GM19438 (cell line): Measurements from ENCODE around the gene TMEM192.
"Not testable (repeated sequence)": the region's sequence is repeated elsewhere in the genome, so short reads cannot be mapped to it uniquely, and the experiment has no call there.

Experiments
- ATAC-seq: cut with Tn5 transposase; IDR thresholded peaks from one replicate; pipeline ENCODE4 v1.9.1; 2021; ENCODE audit warnings: low read depth; ENCODE audit not compliant: unreplicated experiment

The TMEM192 gene

DNA sequence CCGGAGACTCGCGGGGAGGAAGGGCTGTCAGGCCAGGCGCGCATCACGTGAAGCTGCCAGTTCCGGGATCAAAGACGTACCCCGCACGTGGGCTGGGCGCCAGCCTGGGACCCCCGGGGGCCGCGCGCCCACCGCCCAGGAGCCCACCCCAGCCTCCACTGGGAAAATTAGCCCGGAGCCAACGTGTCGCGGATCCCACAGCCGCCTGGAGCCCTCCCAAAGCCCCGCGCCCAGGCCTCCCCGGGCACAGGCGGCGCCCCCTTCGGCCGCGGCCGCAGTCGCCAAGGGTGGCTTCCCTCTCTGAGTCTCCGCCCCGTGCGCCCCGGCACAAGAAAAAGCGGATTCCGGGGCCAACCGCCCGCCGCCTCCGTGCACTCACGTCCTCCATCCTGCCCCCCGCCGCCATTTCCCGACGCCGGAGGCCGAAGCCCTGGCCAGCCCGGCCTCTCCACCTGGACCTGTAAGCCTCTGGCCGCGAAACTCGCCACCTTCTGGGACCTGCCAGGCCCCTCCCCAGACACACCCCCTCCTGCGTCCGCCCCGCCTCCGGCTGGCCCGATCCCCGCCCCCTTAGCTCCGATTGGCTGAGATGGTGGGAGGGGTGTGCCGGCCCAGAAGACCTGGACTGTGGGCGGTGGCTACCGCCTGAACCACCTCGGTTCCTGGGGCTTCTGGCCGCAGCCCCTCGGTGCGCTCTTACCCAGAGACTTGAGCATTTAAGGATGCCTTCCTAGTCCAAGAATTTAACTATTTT lies at the start of gene TMEM192:
Gene TMEM192, minus strand, starts transcription at position 493 of the 754 bp plus-strand sequence. Its CDS starts 87 bp downstream, at position 406.
- ATAC-seq, result peak; percentile 97

DNA sequence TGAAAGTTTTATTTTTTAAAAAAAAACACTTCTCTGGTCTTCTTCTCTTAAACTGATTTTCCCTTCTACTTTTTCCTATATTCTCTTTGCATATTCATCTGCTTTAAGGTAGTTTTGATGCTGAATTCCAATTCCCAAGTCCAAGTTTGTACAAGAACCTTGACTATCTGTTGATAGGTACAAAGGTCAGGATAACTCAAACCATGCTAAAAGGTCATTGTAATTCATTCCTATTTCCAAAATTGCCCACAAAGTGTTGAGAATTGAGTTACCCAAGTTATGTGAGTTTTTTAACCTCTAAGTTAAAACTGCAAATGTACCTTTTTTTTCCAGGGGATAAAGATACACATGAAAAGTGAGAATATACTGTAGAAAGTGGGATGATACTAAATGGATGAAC lies 46.1 kb upstream of the TMEM192 start:
- no peak for ATAC-seq

DNA sequence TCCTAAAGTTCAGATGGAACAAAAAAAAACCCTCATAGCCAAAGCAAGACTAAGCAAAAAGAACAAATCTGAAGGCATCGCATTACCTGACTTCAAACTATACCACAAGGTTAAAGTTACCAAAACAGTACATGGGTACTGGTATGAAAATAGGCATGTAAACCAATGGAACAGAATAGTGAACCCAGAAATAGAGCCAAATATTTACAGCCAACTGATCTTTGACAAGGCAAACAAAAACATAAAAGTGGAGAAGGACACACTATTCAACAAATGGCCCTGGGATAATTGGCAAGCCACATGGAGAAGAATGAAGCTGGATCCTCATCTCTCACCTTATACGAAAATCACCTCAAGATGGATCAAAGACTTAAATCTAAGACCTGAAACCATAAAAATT lies 44.2 kb upstream of the TMEM192 start:
- no peak for ATAC-seq

DNA sequence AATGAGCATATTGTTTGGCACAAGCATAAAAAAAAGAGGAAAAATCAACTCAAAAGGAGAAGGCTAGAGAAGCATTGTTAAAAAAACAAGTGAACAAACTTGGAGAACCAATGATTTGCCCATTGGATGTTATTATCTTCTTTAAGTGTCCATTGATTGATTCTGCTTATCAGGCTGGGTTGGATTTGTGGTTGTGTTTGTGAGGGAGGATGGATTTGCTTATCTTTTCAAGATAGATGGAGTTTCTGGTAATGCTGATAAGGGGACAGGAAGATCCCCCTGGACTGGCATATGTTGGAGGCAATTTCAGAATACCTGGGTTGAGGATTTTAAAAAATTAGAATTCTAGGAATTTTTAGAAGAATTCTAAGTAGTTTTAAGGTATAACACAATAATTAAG lies 41.8 kb upstream of the TMEM192 start:
- no peak for ATAC-seq

DNA sequence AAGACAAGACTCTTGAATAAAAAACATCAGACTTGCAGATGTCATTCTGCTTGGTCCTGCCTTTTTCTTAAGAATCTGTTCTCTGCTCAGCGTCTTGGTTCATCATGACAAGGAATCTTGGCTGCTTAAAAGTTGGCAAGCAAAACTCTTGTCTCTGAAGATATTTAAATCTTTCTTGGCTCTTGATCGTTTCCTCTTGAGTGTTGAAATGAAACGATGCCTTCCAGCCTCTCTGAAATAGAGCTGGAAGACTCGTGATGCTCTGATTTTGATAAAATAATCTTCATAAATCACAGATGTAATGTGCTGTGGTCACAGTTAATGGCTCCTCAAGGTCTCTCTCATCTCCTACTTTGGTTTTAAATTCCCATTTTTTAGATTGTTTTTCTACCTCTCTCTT lies 39.9 kb upstream of the TMEM192 start:
- ATAC-seq, result no peak

DNA sequence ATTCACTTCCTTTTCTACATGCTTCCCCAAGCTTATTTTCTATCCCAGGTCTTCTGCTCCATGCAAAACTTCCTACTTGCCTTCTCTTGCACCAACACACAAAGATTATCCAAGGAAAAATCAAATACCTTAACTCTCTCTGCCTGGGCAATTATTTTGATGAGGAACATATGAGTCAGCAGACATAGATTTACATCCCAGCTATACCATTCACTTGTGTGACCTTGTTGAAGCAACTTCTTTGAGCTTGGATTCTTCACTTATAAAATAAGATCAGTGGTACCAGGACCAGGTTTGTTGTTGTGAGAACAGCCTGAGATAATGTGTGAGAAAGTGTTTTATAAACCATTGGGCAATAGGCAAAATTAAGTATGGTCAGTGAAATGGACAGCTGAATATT lies 39.1 kb upstream of the TMEM192 start:
- no peak for ATAC-seq

DNA sequence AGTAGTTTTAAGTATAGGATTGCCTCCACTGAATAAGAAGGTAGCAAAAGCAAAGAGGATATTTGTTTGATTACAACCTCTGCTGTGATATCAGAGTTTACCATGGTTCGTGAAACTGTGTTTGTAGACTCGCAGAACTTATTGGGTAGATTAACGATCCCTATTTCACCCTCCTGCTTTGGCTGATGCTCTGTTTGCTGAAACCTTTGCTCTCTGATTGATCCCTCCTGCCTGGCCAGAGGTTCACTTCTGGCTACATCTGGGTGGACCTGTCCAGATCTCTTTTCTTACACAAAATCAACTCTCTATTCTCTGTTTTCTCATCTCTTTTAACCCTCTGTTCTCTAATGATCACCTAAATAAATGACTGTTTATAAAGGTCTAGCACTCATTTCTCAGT lies 37.9 kb upstream of the TMEM192 start:
- ATAC-seq, result no peak

DNA sequence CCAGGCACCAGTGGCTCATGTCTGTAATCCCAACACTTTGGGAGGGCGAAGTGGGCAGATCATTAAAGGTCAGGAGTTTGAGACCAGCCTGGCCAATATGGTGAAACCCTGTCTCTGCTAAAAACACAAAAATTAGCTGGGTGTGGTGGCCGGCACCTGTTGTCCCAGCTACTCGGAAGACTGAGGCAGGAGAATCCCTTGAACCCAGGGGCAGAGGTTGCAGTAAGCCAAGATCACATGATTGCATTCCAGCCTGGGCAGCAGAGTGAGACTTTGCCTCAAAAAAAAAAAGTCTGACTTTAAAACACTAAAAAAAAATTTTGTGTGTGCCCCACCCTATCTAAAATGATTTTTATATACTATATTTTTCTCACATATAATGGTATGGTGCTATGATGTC lies 26.2 kb upstream of the TMEM192 start:
- no peak for ATAC-seq

DNA sequence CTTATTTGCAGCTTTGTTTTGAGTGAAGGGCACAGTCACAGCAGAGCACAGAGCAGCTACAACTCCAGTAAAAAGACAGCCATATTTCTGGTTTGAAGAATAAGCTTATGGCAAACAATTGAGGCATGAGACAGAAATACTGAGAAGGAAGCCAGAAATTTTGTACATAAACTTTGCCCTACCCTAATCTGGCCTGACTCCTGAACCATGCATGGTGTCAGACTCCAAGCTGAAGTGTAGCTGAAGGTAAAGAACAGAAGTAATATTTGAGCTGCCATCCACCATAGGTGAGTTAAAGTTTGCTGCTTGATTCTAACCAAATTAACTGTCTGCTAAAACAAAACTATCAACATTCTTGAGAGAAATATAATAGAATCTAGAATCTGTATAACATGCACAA lies 24.5 kb upstream of the TMEM192 start:
- no peak for ATAC-seq

DNA sequence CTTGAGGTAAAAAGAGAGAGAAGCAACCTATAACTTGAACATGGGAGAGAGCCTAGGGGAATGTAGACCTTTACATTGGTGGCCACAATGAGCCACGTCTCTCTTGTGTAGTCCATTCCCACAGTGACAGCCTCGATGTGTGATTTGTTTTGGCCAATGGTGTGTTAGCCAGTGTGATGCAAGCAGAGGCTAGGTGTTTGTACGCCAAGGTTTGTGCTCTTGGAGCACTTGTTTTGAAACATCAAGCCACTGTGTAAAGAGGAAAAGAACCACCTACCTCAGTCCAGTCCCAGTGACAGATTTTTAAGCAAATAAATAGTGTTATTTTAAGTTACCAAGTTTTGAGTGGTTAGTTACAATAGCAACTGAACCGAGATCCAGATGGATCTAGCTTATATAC lies 23.9 kb upstream of the TMEM192 start:
- ATAC-seq, result no peak

DNA sequence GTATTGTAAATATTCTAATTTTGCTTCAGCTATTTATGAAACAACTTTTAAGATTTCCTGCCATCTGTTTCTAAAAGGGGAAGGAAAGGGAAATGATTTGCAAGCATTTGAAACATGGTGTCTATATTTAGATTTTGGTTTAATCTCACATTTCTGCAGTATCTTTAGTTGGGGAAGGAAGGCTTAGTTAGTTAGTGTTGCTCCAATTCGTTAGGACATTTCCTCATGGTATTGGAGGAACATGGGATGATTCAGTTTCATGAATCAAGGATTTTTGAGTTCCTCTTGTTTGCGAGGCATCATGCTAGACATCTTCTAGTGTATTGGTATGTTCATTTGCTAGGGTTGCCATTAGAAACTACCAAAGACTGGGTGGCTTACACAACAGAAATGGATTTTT lies 20.5 kb upstream of the TMEM192 start:
- no peak for ATAC-seq

DNA sequence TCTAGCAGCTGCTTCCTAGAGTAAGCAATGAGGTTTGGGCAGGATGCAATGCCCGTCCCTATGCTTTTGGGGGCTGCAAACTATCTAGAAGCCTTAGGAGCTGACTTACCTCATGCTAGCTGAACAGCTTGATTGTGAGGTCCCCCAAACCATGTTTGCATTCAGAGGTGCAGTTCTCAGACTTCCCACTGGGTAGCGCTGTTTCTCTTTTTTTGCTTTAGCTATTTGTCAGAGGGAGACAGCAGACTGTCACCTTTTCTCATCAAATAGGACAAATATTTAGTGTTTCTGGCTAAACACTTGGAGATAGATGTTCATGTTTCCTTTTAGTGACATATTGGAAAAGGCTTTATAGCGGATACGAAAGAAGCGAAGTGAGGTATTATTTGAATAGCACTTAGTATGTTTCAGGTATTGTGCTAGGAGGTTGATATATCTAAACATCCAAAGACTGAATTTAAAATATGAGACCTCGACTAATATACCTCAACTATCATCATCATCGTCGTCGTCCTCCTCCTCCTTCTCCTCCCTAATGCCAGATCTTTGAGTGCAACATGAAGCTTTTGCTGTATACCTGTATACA lies 18.7 kb upstream of the TMEM192 start:
- ATAC-seq, result peak; percentile 87

DNA sequence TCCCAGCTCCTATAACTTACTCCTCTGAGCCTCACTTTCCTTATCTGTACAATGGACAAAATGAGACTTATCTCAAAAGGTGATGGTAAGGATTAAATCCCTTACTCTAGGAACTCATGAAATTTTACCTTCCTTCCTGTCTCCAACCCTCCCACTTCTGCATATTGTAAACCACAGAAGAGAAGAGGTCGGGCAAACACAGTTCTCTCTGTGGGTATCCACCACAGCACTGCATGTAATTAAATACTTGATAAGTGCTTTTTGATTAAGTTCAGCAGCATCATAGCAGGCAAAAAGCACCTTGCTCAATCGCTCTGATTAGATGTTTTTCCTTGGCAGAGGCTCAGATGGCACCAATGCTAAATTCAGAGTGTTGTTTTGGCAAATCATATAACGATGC lies 17.3 kb upstream of the TMEM192 start:
- ATAC-seq, result no peak

DNA sequence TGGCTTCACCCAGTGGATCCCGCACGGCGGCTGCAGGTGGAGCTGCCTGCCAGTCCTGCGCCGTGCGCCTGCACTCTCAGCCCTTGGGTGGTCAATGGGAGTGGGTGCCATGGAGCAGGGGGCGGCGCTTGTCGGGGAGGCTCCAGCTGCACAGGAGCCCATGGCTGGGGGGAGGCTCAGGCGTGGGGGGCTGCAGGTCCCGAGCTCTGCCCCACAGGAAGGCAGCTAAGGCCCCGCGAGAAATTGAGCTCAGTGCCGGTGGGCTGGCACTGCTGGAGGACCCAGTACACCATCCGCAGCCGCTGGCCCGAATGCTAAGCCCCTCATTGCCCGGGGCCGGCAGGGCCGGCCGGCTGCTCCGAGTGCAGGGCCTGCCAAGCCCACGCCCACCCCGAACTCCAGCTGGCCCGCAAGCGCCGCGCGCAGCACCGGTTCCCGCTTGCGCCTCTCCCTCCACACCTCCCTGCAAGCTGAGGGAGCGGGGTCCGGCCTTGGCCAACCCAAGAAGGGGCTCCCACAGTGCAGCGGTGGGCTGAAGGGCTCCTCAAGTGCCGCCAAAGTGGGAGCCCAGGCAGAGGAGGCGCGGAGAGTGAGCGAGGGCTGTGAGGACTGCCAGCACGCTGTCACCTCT lies 13.3 kb upstream of the TMEM192 start:
- not testable (repeated sequence) for ATAC-seq

DNA sequence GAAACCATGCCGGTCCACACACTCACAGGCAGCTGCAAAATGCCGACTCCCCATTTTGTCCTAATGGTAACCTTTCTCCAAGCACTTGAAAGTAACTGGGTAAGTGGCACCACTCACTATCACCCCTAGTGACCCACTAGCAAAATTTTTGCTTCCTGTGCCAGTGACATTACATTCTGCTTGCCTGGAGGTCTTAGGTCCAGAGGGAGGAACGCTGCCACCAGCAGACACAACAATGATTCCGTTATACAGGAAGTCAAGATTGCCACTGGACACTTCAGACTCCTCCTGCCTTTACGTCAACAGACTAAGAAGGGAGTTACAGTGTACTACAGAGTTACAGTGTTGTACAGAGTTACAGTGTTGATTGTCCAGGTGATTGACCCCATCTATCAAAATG lies 11.8 kb upstream of the TMEM192 start:
- ATAC-seq, result no peak

DNA sequence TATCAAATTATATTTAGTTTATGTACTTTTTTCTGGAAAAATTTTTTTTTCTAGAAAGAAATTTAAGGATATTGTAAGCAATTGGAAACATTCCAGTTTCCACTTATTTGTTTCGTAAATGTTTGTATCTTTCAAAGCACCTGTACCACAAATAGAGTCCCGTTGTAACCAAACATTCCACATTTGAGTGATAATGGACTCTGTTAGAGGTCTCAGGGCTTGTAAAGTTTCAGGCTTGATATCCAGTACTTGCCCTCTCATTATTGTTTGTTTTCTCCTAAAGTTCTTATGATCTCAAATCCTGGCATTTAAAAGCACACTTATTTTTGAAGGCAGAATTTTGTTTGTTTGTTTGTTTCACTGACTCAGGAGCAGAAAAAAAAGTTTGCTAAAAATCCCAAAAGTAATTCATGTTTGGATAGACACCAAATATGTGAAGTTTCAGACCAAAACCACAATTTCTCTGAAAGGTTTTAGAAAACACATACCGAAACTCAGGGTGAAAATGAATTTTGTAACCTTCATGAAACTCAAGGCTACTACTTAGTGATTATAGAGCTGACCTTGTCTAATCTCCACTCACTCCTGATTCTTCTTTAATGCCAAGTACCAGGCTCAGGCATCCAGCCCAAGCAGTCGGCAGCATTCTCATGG lies 5.7 kb upstream of the TMEM192 start:
- ATAC-seq, result peak; percentile 94

DNA sequence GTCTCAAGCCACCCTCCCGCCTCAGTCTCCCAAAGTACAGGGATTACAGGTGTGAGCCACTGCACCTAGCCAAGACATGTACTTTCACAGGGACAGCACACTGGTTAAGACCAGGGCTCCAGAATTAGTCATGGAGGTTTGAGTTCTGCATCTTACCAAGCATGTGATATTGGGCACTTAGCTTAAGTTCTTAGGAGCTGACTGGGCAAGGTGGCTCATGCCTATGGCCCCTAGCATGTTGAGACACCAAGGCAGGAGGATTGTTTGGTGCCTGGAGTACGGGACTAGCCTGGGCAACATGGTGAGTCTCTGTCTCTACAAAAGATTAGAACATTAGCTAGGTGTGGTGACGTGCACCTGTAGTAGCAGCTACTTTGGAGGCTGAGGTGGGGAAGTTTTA lies 2.6 kb upstream of the TMEM192 start:
- ATAC-seq, result no peak

DNA sequence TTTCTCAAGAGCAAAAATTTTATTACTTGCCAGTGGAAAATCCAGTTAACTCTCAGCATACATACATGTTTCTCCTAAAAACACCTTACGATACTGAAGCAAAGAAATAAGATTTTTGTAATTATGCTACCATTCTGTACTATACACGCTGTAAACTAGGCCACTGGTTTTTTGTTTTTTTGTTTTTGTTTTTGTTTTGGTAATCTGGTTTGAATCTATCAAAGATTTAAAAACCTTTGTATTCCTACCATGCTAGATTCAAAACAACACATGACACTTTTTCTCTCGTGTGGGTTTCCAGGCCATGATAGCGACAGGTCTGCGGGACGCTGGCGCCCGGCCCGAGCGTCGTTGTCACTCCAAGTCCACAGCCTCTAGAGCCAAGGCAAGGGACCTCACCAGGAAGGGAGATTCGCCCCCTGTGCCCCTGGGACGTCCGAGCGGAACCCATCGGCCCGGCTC lies 723 bp downstream of the TMEM192 start:
- no peak for ATAC-seq

DNA sequence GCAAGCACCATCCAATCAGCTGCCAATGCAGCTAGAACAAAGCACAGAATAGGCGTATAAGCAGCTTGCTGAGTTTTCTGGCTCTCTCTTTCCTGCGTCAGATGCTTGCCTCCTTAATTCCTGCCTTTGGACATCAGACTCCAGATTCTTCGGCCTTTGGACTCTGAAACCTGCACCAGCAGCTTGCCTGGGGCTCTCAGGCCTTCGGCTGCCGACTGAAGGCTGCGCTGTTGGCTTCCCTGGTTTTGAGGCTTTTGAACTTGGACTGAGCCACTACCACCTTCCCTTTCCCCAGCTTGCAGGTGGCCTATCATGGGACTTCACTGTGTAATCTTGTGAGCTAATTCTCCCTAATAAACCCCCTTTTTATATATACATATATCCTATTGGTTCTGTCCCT lies 6.1 kb downstream of the TMEM192 start:
- ATAC-seq, result no peak

DNA sequence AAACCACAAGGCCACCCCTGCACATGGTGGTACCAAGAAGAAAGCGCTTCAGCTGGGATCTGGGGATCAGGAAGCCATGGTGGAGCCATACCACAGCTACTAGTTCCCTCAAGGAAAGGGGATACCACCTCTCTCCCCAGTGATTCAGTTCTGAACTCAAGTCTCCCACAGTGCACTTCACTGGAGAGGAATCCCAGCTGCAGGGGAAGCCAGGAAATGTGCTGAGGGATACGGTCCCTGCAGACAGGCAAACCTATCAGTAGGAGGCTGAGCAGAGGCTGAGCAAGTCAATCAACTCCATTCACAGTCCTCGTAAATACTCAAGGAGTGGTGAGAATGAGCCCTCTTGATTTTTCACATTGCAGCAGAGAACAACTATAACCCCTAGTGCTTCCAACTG lies 11.0 kb downstream of the TMEM192 start:
- ATAC-seq, result no peak

DNA sequence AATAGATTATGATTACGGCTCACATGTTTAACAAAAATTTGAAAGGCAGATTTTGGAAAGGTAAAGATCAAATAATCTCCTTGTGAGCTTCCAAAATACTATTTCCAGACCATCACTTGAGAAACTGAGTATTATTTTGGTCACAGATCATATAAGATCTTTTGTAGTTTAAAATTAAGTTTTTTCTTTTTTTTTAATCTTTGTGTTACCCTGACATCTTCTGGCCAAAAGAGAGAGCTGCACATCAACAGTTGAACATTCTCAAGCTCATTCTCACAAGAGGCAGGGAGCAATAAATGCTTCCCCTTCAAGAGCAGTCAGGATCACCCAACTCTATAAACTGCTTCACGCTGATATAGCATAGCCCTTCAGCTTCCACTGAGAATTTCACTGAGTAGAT lies 15.9 kb downstream of the TMEM192 start:
- ATAC-seq, result no peak
